H1 (cell line): ENCODE data around the gene KCTD2. TPM values are rescaled to one million over a fixed set of nuclear protein-coding genes. Genes with fewer than 3 reads are reported as not detected.

ENCODE experiments used
- ATF3 ChIP-seq: IDR thresholded peaks from 2 replicates; pipeline ENCODE4 v1.6.1; 2011; ENCODE audit warnings: low read depth, mild to moderate bottlenecking, low read length; ENCODE audit not compliant: insufficient read depth
- polyA plus RNA-seq, 7 experiments: library from polyadenylated mRNA; depleted of rRNA in 3 of 7; stranded (reverse) in 5 of 7; unstranded in 2 of 7; fragments of >200 nt in 5 of 7; fragments of 200-250 nt in 2 of 7; gene quantifications; 1 replicate in 5 of 7; 2 replicates in 1 of 7; 4 replicates in 1 of 7; pipeline versions ENCODE4 v1.2.1 to v1.2.3, GENCODE V29; 2011 to 2013; ENCODE audit warnings: missing spikeins in 2 of 7, mixed read lengths in 2 of 7
- total RNA-seq: library from RNA; stranded (reverse); fragmentation: NEBNext Ultra II Directional; extraction: Animal tissue kit (Norgen Biotek cat#: 25700); gene quantifications from 2 replicates; pipeline ENCODE4 v1.2.1, GENCODE V29; 2021

KCTD2 gene
- total and polyA plus RNA-seq, 2 of the 8 experiments (the other 6 are each of a cell fraction or from before 2014, with no cell fraction given), result 33.7 to 36.8 TPM

GRCh38 chr17:75099881-75100595 lies 53.0 kb downstream of the KCTD2 start (continued):
- TF ChIP-seq ATF3, result no peak
- TF ChIP-seq, all 59 proteins: peak for 0
